ENCODE results near the gene CYRIA.
A peak's percentile ranks its signal among the peaks of the same experiment; 100 is the strongest.

CYRIA gene

DNA sequence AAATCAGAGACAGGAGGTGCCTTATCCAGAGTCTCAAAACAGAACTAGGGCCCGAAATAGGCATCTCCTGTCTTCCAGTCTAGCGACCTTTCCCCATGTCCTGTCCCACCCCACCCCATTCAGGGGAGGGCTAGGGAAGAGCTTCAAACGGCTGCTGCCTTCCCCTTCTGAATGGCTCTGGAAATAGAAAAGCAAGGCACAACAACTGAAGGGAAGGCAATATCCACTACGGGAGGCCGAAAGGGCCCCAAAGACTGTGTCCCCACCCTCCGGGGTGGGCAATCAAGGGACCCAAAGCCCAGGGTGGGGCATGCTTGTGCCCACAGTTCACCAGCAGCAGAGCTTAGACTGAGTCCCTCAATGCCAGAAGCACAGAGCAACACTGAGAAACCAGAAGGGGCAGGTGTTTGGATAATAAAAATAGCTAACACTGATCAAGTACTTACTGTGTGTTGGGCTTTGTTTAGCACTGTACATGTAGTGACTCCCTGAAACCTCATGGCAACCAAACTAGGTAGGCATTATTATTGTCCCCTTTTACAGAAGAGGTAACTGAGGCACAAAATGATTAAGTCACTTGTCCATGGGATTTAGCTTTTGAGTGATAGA lies 38.5 kb downstream of the CYRIA start:
- DNase-seq (ENCODE audit: low read depth): no peak
- H3K4me3 ChIP-seq (ENCODE audit: low read depth, low read length): no peak overlapping the region
- TF ChIP-seq, protein P1, sequence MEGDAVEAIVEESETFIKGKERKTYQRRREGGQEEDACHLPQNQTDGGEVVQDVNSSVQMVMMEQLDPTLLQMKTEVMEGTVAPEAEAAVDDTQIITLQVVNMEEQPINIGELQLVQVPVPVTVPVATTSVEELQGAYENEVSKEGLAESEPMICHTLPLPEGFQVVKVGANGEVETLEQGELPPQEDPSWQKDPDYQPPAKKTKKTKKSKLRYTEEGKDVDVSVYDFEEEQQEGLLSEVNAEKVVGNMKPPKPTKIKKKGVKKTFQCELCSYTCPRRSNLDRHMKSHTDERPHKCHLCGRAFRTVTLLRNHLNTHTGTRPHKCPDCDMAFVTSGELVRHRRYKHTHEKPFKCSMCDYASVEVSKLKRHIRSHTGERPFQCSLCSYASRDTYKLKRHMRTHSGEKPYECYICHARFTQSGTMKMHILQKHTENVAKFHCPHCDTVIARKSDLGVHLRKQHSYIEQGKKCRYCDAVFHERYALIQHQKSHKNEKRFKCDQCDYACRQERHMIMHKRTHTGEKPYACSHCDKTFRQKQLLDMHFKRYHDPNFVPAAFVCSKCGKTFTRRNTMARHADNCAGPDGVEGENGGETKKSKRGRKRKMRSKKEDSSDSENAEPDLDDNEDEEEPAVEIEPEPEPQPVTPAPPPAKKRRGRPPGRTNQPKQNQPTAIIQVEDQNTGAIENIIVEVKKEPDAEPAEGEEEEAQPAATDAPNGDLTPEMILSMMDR (conservative IDR thresholded peaks at IDR 0.05; ENCODE audit: low read depth, low read length): no peak

DNA sequence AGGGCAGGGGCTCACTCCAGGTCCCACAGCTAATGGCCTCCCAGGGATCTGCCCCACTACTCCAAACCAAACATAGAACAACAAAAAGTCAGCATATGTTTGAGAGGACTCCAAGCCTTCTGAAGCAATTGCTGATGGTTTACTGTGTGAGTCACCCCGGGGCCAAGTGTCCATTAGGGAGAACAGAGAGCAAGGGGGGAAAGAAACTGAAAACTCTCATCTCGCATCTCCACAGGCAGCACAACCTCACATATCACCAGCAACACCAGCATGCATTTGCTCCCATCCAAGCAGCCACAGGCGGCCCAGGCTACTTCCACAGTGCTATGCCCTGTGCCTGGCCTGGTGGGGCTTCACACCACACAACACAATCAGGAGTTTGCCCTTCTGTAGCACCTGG lies 39.1 kb downstream of the CYRIA start:
- TF ChIP-seq, protein P1 (conservative IDR thresholded peaks at IDR 0.05; ENCODE audit: low read depth, low read length): no peak
- no peak overlapping the region for H3K4me3 ChIP-seq (ENCODE audit: low read depth, low read length)
- peak; percentile 87 for DNase-seq (ENCODE audit: low read depth)

DNA sequence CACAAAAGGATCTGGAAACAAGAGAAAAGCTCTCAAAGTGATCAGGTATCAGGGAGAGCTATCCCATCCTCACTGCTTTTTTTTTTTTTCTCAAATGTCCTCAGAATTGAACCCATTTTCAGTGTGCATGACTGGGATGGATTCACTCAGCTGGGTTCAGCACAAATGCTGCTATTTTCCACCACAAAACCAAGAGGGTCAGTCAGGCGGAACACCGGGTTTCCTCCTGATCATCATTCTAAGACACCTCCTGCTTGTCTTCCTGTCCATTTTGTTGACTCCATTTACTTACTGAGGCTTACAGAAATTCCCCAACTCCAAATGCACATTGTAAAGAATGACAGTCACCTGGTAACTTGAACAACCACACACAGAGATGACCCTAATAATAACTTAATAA lies 39.9 kb downstream of the CYRIA start:
- TF ChIP-seq, protein P1 (conservative IDR thresholded peaks at IDR 0.05; ENCODE audit: low read depth, low read length): no peak
- DNase-seq (ENCODE audit: low read depth): peak; percentile 20
- no peak overlapping the region for H3K4me3 ChIP-seq (ENCODE audit: low read depth, low read length)

DNA sequence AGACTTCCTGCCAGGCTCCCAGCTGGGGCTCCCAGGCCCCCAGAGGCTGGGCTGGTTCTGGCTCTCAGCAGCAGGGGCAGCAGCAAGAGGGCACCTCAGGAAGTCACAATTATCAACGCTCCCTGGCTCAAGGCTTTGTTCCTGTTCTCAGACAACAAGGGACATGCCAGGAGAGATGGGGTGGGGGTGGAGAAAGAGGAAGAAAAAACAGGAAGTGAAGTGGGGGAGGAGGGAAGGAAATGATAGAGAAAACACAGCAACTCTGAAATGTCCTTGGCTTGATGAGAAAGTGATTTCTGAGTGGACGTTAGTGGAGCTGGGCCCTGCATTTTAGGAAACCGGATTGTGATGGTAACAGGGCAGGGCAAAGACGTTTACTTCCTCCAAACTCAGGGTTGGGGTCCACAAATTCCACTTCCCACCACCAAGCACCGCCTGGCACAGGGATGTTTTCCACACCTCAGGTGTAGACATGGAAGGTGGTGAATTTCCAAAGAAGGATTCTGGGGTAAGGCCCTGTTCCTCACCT lies 40.4 kb downstream of the CYRIA start:
- H3K4me3 ChIP-seq (ENCODE audit: low read depth, low read length): no peak overlapping the region
- TF ChIP-seq, protein P1 (conservative IDR thresholded peaks at IDR 0.05; ENCODE audit: low read depth, low read length): no peak
- DNase-seq (ENCODE audit: low read depth): peak; percentile 45

DNA sequence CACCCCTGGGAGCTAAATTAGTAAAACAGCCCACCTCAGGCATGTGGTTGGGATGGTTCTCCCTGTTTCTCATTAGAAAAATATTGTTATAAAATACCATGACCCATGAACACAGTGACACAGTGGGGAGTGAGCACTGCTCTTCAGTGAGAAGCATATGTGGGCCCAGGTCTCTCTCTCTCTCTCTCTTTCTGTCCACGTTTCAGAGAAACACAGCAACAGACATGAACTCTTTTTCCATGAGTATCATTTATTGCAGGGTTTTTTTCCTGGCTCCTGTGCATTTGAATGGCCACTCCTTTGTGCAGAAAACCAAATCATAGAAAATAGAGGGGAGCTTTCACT lies 41.2 kb downstream of the CYRIA start:
- TF ChIP-seq, protein P1 (conservative IDR thresholded peaks at IDR 0.05; ENCODE audit: low read depth, low read length): no peak
- H3K4me3 ChIP-seq (ENCODE audit: low read depth, low read length): no peak overlapping the region
- DNase-seq (ENCODE audit: low read depth): peak; percentile 68

DNA sequence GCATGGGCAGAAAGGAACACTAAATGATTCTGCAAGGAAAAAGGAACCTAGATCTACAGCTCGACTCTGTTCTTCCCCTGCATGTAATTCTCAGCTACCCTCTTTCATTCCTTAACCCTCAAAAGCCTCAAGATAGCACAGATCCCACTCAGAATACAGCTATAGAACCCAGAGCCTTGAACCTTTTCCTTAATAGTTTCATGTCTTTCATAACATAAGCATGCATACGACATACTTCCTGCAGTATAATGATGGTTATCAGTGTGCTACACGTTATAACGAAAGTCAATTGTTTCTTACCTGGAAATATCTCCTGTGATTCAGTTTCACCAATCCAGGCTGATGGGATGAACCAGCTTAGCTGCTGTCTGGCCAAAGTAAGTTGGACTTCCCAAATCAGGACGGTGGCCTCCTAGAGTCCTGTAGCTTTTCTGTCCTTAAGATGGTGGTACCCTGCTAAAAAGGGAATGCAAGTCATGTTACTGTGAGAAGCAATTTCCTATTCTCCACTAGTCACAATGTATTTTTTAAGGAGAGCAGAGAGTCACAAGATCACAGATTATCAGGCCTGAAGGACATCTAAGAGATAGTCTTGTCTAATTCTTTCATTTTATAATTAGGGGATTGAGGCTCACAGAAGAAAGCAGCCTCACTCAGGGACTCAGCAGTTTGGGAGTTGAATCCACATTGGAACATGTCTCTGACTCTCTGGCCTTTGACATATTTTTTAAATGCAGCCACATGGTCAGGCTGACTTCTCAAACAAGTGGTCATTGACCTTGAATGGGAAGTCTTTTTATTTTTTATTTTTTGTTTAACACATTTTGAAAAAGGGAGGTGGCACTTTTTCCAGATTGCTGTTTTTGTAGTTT lies 41.8 kb downstream of the CYRIA start:
- no peak for DNase-seq (ENCODE audit: low read depth)
- TF ChIP-seq, protein P1 (conservative IDR thresholded peaks at IDR 0.05; ENCODE audit: low read depth, low read length): no peak
- no peak overlapping the region for H3K4me3 ChIP-seq (ENCODE audit: low read depth, low read length)

Data from choroid plexus epithelial cell (primary cell).